Keratinocyte (primary cell): Measurements from ENCODE around the gene ACSL4. TPM values are rescaled to one million over a fixed set of nuclear protein-coding genes. Genes with fewer than 3 reads are reported as not detected.

Experiments used
- DNase-seq: peaks from one replicate; pipeline ENCODE4 v3.0.0-alpha.2; 2011; ENCODE audit warnings: low read depth, missing footprints, low spot score
- FAIRE-seq: peaks from 2 replicates; lab custom pipeline; 2011; peaks lifted over from hg19 to GRCh38; lab: Jason Lieb, UNC
- H2AFZ ChIP-seq: 2 replicates; pipeline ENCODE4 v1.6.0; 2012; ENCODE audit warnings: low read length, control low read depth, inconsistent platforms; ENCODE audit not compliant: control insufficient read depth
- H3K27ac ChIP-seq: 2 replicates; pipeline ENCODE4 v1.5.1; 2011; ENCODE audit warnings: low read length; ENCODE audit not compliant: control insufficient read depth, insufficient read depth
- H3K27me3 ChIP-seq: 3 replicates; pipeline ENCODE4 v1.6.0; 2011; ENCODE audit warnings: low read length; ENCODE audit not compliant: control insufficient read depth, insufficient read depth; ENCODE audit errors: extremely low read depth
- H3K36me3 ChIP-seq, 2 experiments: 2 replicates in 1 of 2; 3 replicates in 1 of 2; pipeline ENCODE4 v1.5.1; 2011; ENCODE audit warnings: low read length in 2 of 2, mild to moderate bottlenecking in 1 of 2; ENCODE audit not compliant: control insufficient read depth in 2 of 2, insufficient read depth in 2 of 2; ENCODE audit errors: extremely low read depth in 1 of 2
- H3K4me1 ChIP-seq: 3 replicates; pipeline ENCODE4 v1.5.1; 2011; ENCODE audit warnings: low read length; ENCODE audit not compliant: control insufficient read depth, insufficient read depth; ENCODE audit errors: extremely low read depth
- H3K4me2 ChIP-seq: 3 replicates; pipeline ENCODE4 v1.6.0; 2011; ENCODE audit warnings: low read depth, low read length; ENCODE audit not compliant: control insufficient read depth, insufficient read depth; ENCODE audit errors: extremely low read depth
- H3K4me3 ChIP-seq, 3 experiments: fragments of 200-600 bp in 1 of 3; sonication (generic) in 1 of 3; 2 replicates in 2 of 3; 3 replicates in 1 of 3; pipeline ENCODE4 v1.5.1; 2011 to 2016; ENCODE audit warnings: low read length in 3 of 3, mild to moderate bottlenecking in 3 of 3, control low read depth in 2 of 3, inconsistent platforms in 1 of 3, low read depth in 1 of 3, mixed read lengths in 1 of 3, mixed run types in 1 of 3, moderate library complexity in 1 of 3; ENCODE audit not compliant: control insufficient read depth in 2 of 3, insufficient read depth in 2 of 3; ENCODE audit errors: extremely low read depth in 1 of 3
- H3K79me2 ChIP-seq: 2 replicates; pipeline ENCODE4 v1.6.0; 2012; ENCODE audit warnings: low read length; ENCODE audit not compliant: control insufficient read depth, insufficient read depth
- H3K9ac ChIP-seq: 3 replicates; pipeline ENCODE4 v1.6.0; 2011; ENCODE audit warnings: low read length; ENCODE audit not compliant: control insufficient read depth, insufficient read depth; ENCODE audit errors: extremely low read depth
- H3K9me1 ChIP-seq: 3 replicates; pipeline ENCODE4 v1.6.0; 2011; ENCODE audit warnings: low read length; ENCODE audit not compliant: control insufficient read depth, insufficient read depth; ENCODE audit errors: extremely low read depth
- H3K9me3 ChIP-seq: 2 replicates; pipeline ENCODE4 v1.5.1; 2012; ENCODE audit warnings: low read depth, low read length; ENCODE audit not compliant: control insufficient read depth
- H4K20me1 ChIP-seq: 3 replicates; pipeline ENCODE4 v1.6.0; 2011; ENCODE audit warnings: low read length; ENCODE audit not compliant: control insufficient read depth, insufficient read depth; ENCODE audit errors: extremely low read depth
- CTCF ChIP-seq, 3 experiments: IDR thresholded peaks in 1 of 3; conservative IDR thresholded peaks in 1 of 3; optimal IDR thresholded peaks in 1 of 3; 2 replicates in 2 of 3; 3 replicates in 1 of 3; pipeline versions ENCODE3 to v1.5.1; 2011; ENCODE audit warnings: low read length in 3 of 3, mild to moderate bottlenecking in 3 of 3, moderate library complexity in 2 of 3, control low read depth in 1 of 3, inconsistent platforms in 1 of 3; ENCODE audit not compliant: insufficient read depth in 2 of 3; ENCODE audit errors: extremely low read depth in 1 of 3
- EZH2 ChIP-seq: IDR thresholded peaks from one replicate; pipeline ENCODE4 v1.6.1; 2012; ENCODE audit warnings: inconsistent platforms, mild to moderate bottlenecking, low read length, moderate library complexity
- dilution Hi-C: fragments of 300-500 bp; cut with MboI; formaldehyde crosslinking; loops from one replicate; pipeline ENCODE4 v1.7.0; 2020; ENCODE audit warnings: low sequenced_read_pairs; ENCODE audit not compliant: extremely low pct_ligation_motif_present
- polyA plus RNA-seq, 5 experiments: library from polyadenylated mRNA; depleted of rRNA in 3 of 5; stranded (reverse) in 3 of 5; stranded (forward) in 1 of 5; unstranded in 1 of 5; fragments of >200 nt; gene quantifications; 1 replicate in 1 of 5; 2 replicates in 3 of 5; 3 replicates in 1 of 5; pipeline versions ENCODE4 v1.2.1 to v1.2.3, GENCODE V29; 2011 to 2012; ENCODE audit warnings: missing spikeins in 2 of 5, low read depth in 1 of 5, low replicate concordance in 1 of 5

The ACSL4 gene
- polyA plus RNA-seq, 1 donor (not counting 4 experiments of a cell fraction or from before 2014, with no cell fraction given): 78.3 TPM

GRCh38 chrX:109704563-109704962 lies 28.5 kb downstream of the ACSL4 start:
- no peaks in the 10 kb centered on the region for H4K20me1 ChIP-seq
- no peak for FAIRE-seq
- dilution Hi-C loops: no loop called here

GRCh38 chrX:109697855-109698254 lies 35.2 kb downstream of the ACSL4 start:
- H2AFZ ChIP-seq: no peak overlapping the region
- H3K9ac ChIP-seq: no peak overlapping the region
- no peaks in the 10 kb centered on the region for H3K9me3 ChIP-seq
- no peak overlapping the region for H3K4me2 ChIP-seq
- no peak overlapping the region for H3K4me3 ChIP-seq
- H3K79me2 ChIP-seq: peaks cover 69% of the 10 kb centered on the region
- H4K20me1 ChIP-seq: no peaks in the 10 kb centered on the region
- H3K36me3 ChIP-seq: peaks cover 0 to 1% of the 10 kb centered on the region in 2 experiments
- no peaks in the 10 kb centered on the region for H3K4me1 ChIP-seq
- TF ChIP-seq CTCF (optimal IDR thresholded peaks at IDR 0.05 in 1 of 3, IDR thresholded peaks at IDR 0.05 in 1 of 3, conservative IDR thresholded peaks at IDR 0.05 in 1 of 3; ENCODE audit: extremely low read depth in 1 of 3, insufficient read depth in 2 of 3, low read length in 3 of 3) (no peak), EZH2 (no peak)
- dilution Hi-C loops: no loop called here
- FAIRE-seq (no peak), DNase-seq (no peak)
- no peaks in the 10 kb centered on the region for H3K9me1 ChIP-seq
- H3K27ac ChIP-seq: no peak overlapping the region
- peaks cover 3% of the 10 kb centered on the region for H3K27me3 ChIP-seq

More at GRCh38 chrX:109704563-109704962, 28.5 kb downstream of the ACSL4 start:
- Histone ChIP-seq H3K4me3 (no peak overlapping the region), H3K27ac (no peak overlapping the region), H3K9me1 (no peaks in the 10 kb centered on the region), H2AFZ (no peak overlapping the region), H3K4me1 (no peaks in the 10 kb centered on the region), H3K36me3 (no peaks in the 10 kb centered on the region), H3K4me2 (no peak overlapping the region), H3K27me3 (no peaks in the 10 kb centered on the region), H3K79me2 (peaks cover 81% of the 10 kb centered on the region), H3K9me3 (no peaks in the 10 kb centered on the region), H3K9ac (no peak overlapping the region)
- no peak for TF ChIP-seq CTCF (optimal IDR thresholded peaks at IDR 0.05 in 1 of 3, IDR thresholded peaks at IDR 0.05 in 1 of 3, conservative IDR thresholded peaks at IDR 0.05 in 1 of 3; ENCODE audit: extremely low read depth in 1 of 3, insufficient read depth in 2 of 3, low read length in 3 of 3)
- no peak for TF ChIP-seq EZH2
- no peak for DNase-seq
